ENCODE results near the gene ATAT1. TPM values are rescaled to one million over a fixed set of nuclear protein-coding genes. Genes with fewer than 3 reads are reported as not detected.

The ATAT1 gene
- total and polyA plus RNA-seq, 9 of the 15 experiments (the other 6 are each of a cell fraction or from before 2014, with no cell fraction given): 0.65 to 5.8 (median 1.6) TPM

DNA sequence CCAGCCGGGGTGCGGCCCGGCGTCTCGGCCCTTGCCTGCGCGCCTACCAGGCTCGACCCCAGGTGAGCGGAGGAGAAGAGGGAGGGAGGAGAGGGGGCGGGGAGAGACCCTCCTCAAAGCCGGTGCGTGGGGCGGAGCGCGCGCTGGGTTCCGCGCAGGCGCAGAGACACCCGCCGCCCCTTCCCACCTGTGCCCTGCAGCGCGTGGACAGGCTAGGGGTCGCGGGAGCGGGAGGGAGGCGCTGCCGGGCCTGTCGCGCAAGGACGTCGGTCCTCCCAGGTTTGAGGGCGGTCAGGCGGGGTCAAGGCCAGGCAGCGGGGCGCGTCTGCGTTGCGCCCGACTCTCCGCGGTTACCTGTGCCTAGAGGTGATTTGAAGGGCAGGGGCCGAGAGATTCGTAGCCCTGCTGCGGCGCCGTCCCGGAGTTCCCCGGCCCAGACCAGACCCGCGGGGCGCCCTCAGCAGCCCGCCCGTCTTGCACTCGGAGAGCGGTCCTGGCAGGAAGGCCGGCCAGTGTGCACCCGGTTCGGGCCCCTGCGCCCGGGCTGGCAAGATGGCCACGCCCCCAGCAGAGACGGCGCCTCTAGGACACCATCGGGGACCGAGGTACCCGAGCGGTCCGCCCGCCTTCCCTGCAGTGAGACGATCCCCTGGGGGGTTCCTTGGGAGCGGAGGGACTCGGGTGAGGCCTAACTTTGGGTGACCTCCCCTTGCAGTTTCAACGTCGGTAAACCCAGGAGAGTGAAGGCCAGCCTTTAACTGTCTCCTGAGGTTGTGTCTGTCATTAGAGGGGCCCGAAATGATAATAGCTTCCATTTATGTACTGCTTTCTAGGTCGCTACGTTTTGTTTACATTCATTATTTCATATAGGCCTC is 20.8 kb downstream of the ATAT1 start (continued):
- TF ChIP-seq DDX20 (tag; IDR thresholded peaks at IDR 0.05; ENCODE audit: low read depth) (no peak), E2F3 (CRISPR knock-in tag; IDR thresholded peaks at IDR 0.05) (peak; percentile 61; the same call in 1 of the 2 replicates), STAT5B (CRISPR knock-in tag; IDR thresholded peaks at IDR 0.05) (no peak), GATAD2A (IDR thresholded peaks at IDR 0.05) (peak; percentile 75), BACH1 (tag; IDR thresholded peaks at IDR 0.05) (no peak), RBFOX2 (IDR thresholded peaks at IDR 0.05; ENCODE audit: low read depth, low read length) (peak; percentile 89), NFATC3 (IDR thresholded peaks at IDR 0.05) (no peak), HLTF (IDR thresholded peaks at IDR 0.05) (no peak), ZNF561 (CRISPR knock-in tag; conservative IDR thresholded peaks at IDR 0.05) (no peak), FUS (optimal IDR thresholded peaks at IDR 0.05; ENCODE audit: low read depth, low read length) (peak; percentile 94), ZNF57 (CRISPR knock-in tag; IDR thresholded peaks at IDR 0.05) (no peak), ILF3 (IDR thresholded peaks at IDR 0.05; ENCODE audit: borderline replicate concordance) (no peak), CEBPG (CRISPR knock-in tag; IDR thresholded peaks at IDR 0.05) (no peak), CEBPG (tag; conservative IDR thresholded peaks at IDR 0.05 in 1 of 2, IDR thresholded peaks at IDR 0.05 in 1 of 2) (no peak), ZNF436 (CRISPR knock-in tag; IDR thresholded peaks at IDR 0.05) (no peak), TEAD1 (CRISPR knock-in tag; IDR thresholded peaks at IDR 0.05) (peak in 1 of 2 experiments; percentile 88; a peak in 2 of 4 replicates), ZBTB7A (IDR thresholded peaks at IDR 0.05; ENCODE audit: borderline replicate concordance, control insufficient read depth, low read depth, low read length) (peak; percentile 97), ZNF717 (CRISPR knock-in tag; IDR thresholded peaks at IDR 0.05) (no peak), ZFP36 (IDR thresholded peaks at IDR 0.05; ENCODE audit: low read depth, low read length, partially characterized antibody) (no peak), RBM17 (IDR thresholded peaks at IDR 0.05; ENCODE audit: borderline replicate concordance, low read depth, low read length) (no peak), CTBP1 (IDR thresholded peaks at IDR 0.05; ENCODE audit: borderline replicate concordance) (peak; percentile 95), ARHGAP35 (IDR thresholded peaks at IDR 0.05; ENCODE audit: partially characterized antibody) (no peak), ZNF217 (CRISPR knock-in tag; IDR thresholded peaks at IDR 0.05) (no peak)
- TF ChIP-seq, protein P1, sequence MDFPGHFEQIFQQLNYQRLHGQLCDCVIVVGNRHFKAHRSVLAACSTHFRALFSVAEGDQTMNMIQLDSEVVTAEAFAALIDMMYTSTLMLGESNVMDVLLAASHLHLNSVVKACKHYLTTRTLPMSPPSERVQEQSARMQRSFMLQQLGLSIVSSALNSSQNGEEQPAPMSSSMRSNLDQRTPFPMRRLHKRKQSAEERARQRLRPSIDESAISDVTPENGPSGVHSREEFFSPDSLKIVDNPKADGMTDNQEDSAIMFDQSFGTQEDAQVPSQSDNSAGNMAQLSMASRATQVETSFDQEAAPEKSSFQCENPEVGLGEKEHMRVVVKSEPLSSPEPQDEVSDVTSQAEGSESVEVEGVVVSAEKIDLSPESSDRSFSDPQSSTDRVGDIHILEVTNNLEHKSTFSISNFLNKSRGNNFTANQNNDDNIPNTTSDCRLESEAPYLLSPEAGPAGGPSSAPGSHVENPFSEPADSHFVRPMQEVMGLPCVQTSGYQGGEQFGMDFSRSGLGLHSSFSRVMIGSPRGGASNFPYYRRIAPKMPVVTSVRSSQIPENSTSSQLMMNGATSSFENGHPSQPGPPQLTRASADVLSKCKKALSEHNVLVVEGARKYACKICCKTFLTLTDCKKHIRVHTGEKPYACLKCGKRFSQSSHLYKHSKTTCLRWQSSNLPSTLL (IDR thresholded peaks at IDR 0.05): no peak
- TF ChIP-seq, protein P2, sequence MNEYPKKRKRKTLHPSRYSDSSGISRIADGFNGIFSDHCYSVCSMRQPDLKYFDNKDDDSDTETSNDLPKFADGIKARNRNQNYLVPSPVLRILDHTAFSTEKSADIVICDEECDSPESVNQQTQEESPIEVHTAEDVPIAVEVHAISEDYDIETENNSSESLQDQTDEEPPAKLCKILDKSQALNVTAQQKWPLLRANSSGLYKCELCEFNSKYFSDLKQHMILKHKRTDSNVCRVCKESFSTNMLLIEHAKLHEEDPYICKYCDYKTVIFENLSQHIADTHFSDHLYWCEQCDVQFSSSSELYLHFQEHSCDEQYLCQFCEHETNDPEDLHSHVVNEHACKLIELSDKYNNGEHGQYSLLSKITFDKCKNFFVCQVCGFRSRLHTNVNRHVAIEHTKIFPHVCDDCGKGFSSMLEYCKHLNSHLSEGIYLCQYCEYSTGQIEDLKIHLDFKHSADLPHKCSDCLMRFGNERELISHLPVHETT (CRISPR knock-in tag; conservative IDR thresholded peaks at IDR 0.05 in 1 of 2, IDR thresholded peaks at IDR 0.05 in 1 of 2): no peak
- TF ChIP-seq, protein P3, sequence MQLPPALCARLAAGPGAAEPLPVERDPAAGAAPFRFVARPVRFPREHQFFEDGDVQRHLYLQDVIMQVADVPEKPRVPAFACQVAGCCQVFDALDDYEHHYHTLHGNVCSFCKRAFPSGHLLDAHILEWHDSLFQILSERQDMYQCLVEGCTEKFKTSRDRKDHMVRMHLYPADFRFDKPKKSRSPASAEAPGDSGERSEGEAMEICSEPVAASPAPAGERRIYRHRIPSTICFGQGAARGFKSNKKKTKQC (CRISPR knock-in tag; IDR thresholded peaks at IDR 0.05): peak; percentile 83; the same call in 1 of the 2 replicates

Measured in K562 (cell line).